ENCODE results near the gene ECEL1. TPM values are rescaled to one million over a fixed set of nuclear protein-coding genes. Genes with fewer than 3 reads are reported as not detected.

ECEL1 gene
- total and polyA plus RNA-seq, 2 of the 4 experiments (the other 2 are of a cell fraction) = not detected

DNA sequence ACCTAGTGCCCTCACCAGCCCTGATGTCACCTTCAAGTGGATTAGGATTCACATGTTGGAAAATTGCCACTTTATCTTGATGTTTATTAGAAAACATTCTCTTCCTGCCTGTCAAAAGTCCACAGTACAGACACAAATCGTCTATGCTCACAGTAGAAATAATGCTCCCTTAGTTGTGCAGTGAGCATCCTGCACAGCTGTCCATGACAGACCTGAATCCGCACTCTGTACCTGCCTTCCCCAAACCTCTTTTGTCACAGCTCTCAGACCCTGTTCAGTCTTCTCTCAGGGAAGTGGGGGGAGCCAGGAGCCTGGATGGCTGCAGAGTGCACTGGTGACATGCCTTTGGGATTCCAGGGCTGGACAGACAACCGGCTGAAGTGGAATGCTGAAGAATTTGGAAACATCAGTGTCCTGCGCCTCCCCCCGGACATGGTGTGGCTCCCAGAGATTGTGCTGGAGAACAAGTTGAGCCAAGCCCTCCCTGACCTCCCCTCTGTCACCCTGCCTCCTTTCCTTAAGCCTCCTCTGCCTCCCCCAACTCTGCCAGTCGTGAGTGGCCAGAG lies 40.4 kb upstream of the ECEL1 start:
- H4K20me1 ChIP-seq (ENCODE audit: insufficient read depth, low read length) = no peaks in the 10 kb centered on the region
- POLR2A ChIA-PET (ENCODE audit: unreplicated experiment) = no interaction called here
- no peak overlapping the region for H3K9ac ChIP-seq (ENCODE audit: low read depth, low read length)
- no peaks in the 10 kb centered on the region for H3K4me1 ChIP-seq (ENCODE audit: control insufficient read depth, insufficient read depth, low read length)
- no peaks in the 10 kb centered on the region for H3K36me3 ChIP-seq (ENCODE audit: control insufficient read depth, insufficient read depth, low read length)
- dilution Hi-C loops (cut with HindIII; ENCODE audit: low sequenced_read_pairs, unreplicated experiment) = no loop called here
- no peaks in the 10 kb centered on the region for H3K9me3 ChIP-seq (ENCODE audit: control insufficient read depth, insufficient read depth, low read length)
- no peak overlapping the region for H3K18ac ChIP-seq (ENCODE audit: low read depth, low read length)
- no peak overlapping the region for H3K14ac ChIP-seq (replicated peaks; ENCODE audit: low read depth, low read length)
- no peaks in the 10 kb centered on the region for H3K79me1 ChIP-seq (ENCODE audit: low read depth in 1 of 2, low read length in 2 of 2)
- no peak overlapping the region for H4K5ac ChIP-seq (ENCODE audit: low read depth, low read length)
- no peak for ATAC-seq (ENCODE audit: low read depth)
- no peak overlapping the region for H3K4ac ChIP-seq (ENCODE audit: low read depth, low read length)
- no peak overlapping the region for H3K4me3 ChIP-seq (ENCODE audit: insufficient read depth, low read depth, low read length)
- no peak overlapping the region for H4K91ac ChIP-seq (ENCODE audit: insufficient read depth, low read depth, low read length)
- no peak for DNase-seq
- 57% methylated on average over 3 of the region's 6 CpGs; no CpG with 5 or more reads in 1 of the 2 experiments for WGBS, 2 experiments (ENCODE audit: extremely low coverage in 2 of 2, insufficient read length in 1 of 2)
- H2AFZ ChIP-seq (replicated peaks; ENCODE audit: low read length, poor library complexity) = no peak overlapping the region
- H2BK15ac ChIP-seq (ENCODE audit: low read depth, low read length) = no peak overlapping the region
- no TSS peak for BruUV-seq (replicated peaks)
- TF ChIP-seq, protein P1, sequence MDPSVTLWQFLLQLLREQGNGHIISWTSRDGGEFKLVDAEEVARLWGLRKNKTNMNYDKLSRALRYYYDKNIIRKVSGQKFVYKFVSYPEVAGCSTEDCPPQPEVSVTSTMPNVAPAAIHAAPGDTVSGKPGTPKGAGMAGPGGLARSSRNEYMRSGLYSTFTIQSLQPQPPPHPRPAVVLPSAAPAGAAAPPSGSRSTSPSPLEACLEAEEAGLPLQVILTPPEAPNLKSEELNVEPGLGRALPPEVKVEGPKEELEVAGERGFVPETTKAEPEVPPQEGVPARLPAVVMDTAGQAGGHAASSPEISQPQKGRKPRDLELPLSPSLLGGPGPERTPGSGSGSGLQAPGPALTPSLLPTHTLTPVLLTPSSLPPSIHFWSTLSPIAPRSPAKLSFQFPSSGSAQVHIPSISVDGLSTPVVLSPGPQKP (IDR thresholded peaks at IDR 0.05; ENCODE audit: borderline replicate concordance, low read depth, low read length) = no peak
- TF ChIP-seq RFX5 (IDR thresholded peaks at IDR 0.05; ENCODE audit: low read depth, low read length) (no peak), NFE2L2 (IDR thresholded peaks at IDR 0.05; ENCODE audit: low read depth, low read length) (no peak), CHD1 (IDR thresholded peaks at IDR 0.05; ENCODE audit: low read depth, low read length) (no peak), SMC3 (IDR thresholded peaks at IDR 0.05; ENCODE audit: low read depth, low read length) (no peak), RAD21 (IDR thresholded peaks at IDR 0.05; ENCODE audit: low read length) (no peak), FOS (IDR thresholded peaks at IDR 0.05; ENCODE audit: low read depth, low read length) (no peak), CEBPB (IDR thresholded peaks at IDR 0.05; ENCODE audit: low read depth, low read length) (no peak), MAFK (IDR thresholded peaks at IDR 0.05; ENCODE audit: low read depth, low read length) (no peak), RCOR1 (IDR thresholded peaks at IDR 0.05; ENCODE audit: insufficient replicate concordance, low read length) (no peak), MAZ (IDR thresholded peaks at IDR 0.05; ENCODE audit: borderline replicate concordance, low read depth, low read length) (no peak), MXI1 (IDR thresholded peaks at IDR 0.05; ENCODE audit: borderline replicate concordance, low read depth, low read length) (no peak), POLR2A (IDR thresholded peaks at IDR 0.05; ENCODE audit: low read depth, low read length) (no peak), BHLHE40 (IDR thresholded peaks at IDR 0.05; ENCODE audit: low read depth, low read length) (no peak)
- TF ChIP-seq, protein P2, sequence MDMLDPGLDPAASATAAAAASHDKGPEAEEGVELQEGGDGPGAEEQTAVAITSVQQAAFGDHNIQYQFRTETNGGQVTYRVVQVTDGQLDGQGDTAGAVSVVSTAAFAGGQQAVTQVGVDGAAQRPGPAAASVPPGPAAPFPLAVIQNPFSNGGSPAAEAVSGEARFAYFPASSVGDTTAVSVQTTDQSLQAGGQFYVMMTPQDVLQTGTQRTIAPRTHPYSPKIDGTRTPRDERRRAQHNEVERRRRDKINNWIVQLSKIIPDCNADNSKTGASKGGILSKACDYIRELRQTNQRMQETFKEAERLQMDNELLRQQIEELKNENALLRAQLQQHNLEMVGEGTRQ (IDR thresholded peaks at IDR 0.05; ENCODE audit: low read depth, low read length) = no peak
- TF ChIP-seq, protein P3, sequence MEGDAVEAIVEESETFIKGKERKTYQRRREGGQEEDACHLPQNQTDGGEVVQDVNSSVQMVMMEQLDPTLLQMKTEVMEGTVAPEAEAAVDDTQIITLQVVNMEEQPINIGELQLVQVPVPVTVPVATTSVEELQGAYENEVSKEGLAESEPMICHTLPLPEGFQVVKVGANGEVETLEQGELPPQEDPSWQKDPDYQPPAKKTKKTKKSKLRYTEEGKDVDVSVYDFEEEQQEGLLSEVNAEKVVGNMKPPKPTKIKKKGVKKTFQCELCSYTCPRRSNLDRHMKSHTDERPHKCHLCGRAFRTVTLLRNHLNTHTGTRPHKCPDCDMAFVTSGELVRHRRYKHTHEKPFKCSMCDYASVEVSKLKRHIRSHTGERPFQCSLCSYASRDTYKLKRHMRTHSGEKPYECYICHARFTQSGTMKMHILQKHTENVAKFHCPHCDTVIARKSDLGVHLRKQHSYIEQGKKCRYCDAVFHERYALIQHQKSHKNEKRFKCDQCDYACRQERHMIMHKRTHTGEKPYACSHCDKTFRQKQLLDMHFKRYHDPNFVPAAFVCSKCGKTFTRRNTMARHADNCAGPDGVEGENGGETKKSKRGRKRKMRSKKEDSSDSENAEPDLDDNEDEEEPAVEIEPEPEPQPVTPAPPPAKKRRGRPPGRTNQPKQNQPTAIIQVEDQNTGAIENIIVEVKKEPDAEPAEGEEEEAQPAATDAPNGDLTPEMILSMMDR (conservative IDR thresholded peaks at IDR 0.05; ENCODE audit: low read depth, low read length) = no peak
- H2BK5ac ChIP-seq (ENCODE audit: low read depth, low read length, poor library complexity, severe bottlenecking) = no peak overlapping the region
- peaks cover 45% of the 10 kb centered on the region for H3K27me3 ChIP-seq (ENCODE audit: control insufficient read depth, insufficient read depth, low read length)
- no peak overlapping the region for H3K23ac ChIP-seq (ENCODE audit: low read depth, low read length)
- no peak overlapping the region for H3K27ac ChIP-seq (ENCODE audit: insufficient read depth, low read length)
- H2BK20ac ChIP-seq (ENCODE audit: low read depth, low read length) = no peak overlapping the region
- no peak overlapping the region for H2AK9ac ChIP-seq (replicated peaks; ENCODE audit: low read depth, low read length, poor library complexity)
- no peak overlapping the region for H2AK5ac ChIP-seq (ENCODE audit: low read depth, low read length)
- CTCF ChIA-PET = no interaction called here
- H3K9me1 ChIP-seq (ENCODE audit: insufficient read depth, low read length) = no peaks in the 10 kb centered on the region
- intact Hi-C loops (cut with micrococcal nuclease) = no loop called here
- in situ Hi-C loops (cut with MboI; ENCODE audit: low sequenced_read_pairs) = no loop called here
- no peak overlapping the region for H3K56ac ChIP-seq (ENCODE audit: extremely low read depth, insufficient read depth, low read length)
- H4K8ac ChIP-seq (ENCODE audit: low read depth in 2 of 2, low read length in 2 of 2) = no peak overlapping the region
- H2BK120ac ChIP-seq (ENCODE audit: low read depth, low read length) = no peak overlapping the region
- H3K4me2 ChIP-seq (ENCODE audit: low read depth, low read length) = no peak overlapping the region
